Left lung (tissue), 10 donors: ENCODE results near the gene GRID1. TPM values are rescaled to one million over a fixed set of nuclear protein-coding genes. Genes with fewer than 3 reads are reported as not detected.
A peak's percentile ranks its signal among the peaks of the same experiment; 100 is the strongest.

ENCODE experiments used
- ATAC-seq: fragments of 200-7000 bp; cut with Tn5 transposase; one replicate; pipeline ENCODE4 v1.9.1; 2020; ENCODE audit warnings: moderate library complexity
- DNase-seq, 4 donors: peaks; one replicate each; pipeline ENCODE4 v3.0.0-alpha.2; 2013 to 2020
- H3K27ac ChIP-seq, 2 donors: fragments of 200-600 bp; sonication (generic) in 1 of 2; one replicate each; pipeline versions ENCODE4 v1.5.0 to v1.8.0; 2020 to 2021
- H3K27me3 ChIP-seq, 2 donors: fragments of 200-600 bp; sonication (generic) in 1 of 2; one replicate each; pipeline versions ENCODE4 v1.5.0 to v1.8.0; 2020 to 2021
- H3K36me3 ChIP-seq, 2 donors: fragments of 200-600 bp; sonication (generic) in 1 of 2; one replicate each; pipeline versions ENCODE4 v1.5.0 to v1.8.0; 2020 to 2021
- H3K4me1 ChIP-seq, 2 donors: fragments of 200-600 bp; one replicate each; pipeline ENCODE4 v1.8.0; 2021
- H3K4me3 ChIP-seq, 2 donors: fragments of 200-600 bp; sonication (generic) in 1 of 2; one replicate each; pipeline versions ENCODE4 v1.5.0 to v1.8.0; 2020 to 2021; ENCODE audit warnings: mild to moderate bottlenecking in 1 of 2
- H3K9me3 ChIP-seq, 2 donors: fragments of 200-600 bp; sonication (generic) in 1 of 2; one replicate each; pipeline versions ENCODE4 v1.5.0 to v1.8.0; 2020 to 2021
- CTCF ChIP-seq, 2 donors: fragments of 200-600 bp; sonication (generic) in 1 of 2; IDR thresholded peaks; one replicate each; pipeline versions ENCODE4 v1.5.0 to v1.8.0; 2021; ENCODE audit warnings: antibody characterized with exemption in 2 of 2
- intact Hi-C, 2 donors: fragments of 100-400 bp; cut with DNase I; formaldehyde crosslinking; loops; one replicate each; pipeline versions ENCODE4 v1.11.2 to v1.14.2; 2022
- polyA plus RNA-seq, 6 donors: library from polyadenylated mRNA; unstranded; fragments of 120-200 nt; gene quantifications; one replicate each; pipeline ENCODE4 v1.2.1, GENCODE V29; 2013; ENCODE audit not compliant: insufficient read length in 6 of 6
- total RNA-seq, 2 donors: library from RNA; stranded (reverse); fragmentation: NEBNext Ultra II Directional; extraction: Animal tissue kit (Norgen Biotek cat#: 25700); gene quantifications; one replicate each; pipeline ENCODE4 v1.2.1, GENCODE V29; 2021
- donor health status: DM: no; HTN: yes; CAD: no.
- donor health status: DM: no; HTN: no; CAD: no.

GRID1 gene
- total and polyA plus RNA-seq, 8 donors = 0.81 to 2.6 (median 1.2) TPM

GRCh38 chr10:86226016-86226415, 140.6 kb downstream of the GRID1 start:
- Histone ChIP-seq H3K27ac (no peak overlapping the region), H3K4me1 (no peaks in the 10 kb centered on the region), H3K27me3 (no peaks in the 10 kb centered on the region), H3K9me3 (no peaks in the 10 kb centered on the region), H3K4me3 (no peak overlapping the region), H3K36me3 (no peaks in the 10 kb centered on the region)
- ATAC-seq = no peak
- TF ChIP-seq CTCF (IDR thresholded peaks at IDR 0.05) = no peak
- DNase-seq = no peak
- intact Hi-C loops = no loop called here

- DNase-seq = peak in 1 of 4 donors; percentile 13
- peak; percentile 55 for ATAC-seq
- Histone ChIP-seq H3K36me3 (no peaks in the 10 kb centered on the region), H3K4me1 (no peaks in the 10 kb centered on the region), H3K27me3 (no peaks in the 10 kb centered on the region), H3K9me3 (no peaks in the 10 kb centered on the region), H3K4me3 (no peak overlapping the region), H3K27ac (no peak overlapping the region)
- no peak for TF ChIP-seq CTCF (IDR thresholded peaks at IDR 0.05)
- intact Hi-C loops = no loop called here
These were observed 141.4 kb downstream of the GRID1 start for GRCh38 chr10:86225103-86225782.

- Histone ChIP-seq H3K4me1 (no peaks in the 10 kb centered on the region), H3K27me3 (no peaks in the 10 kb centered on the region), H3K4me3 (no peak overlapping the region), H3K9me3 (no peaks in the 10 kb centered on the region), H3K36me3 (no peaks in the 10 kb centered on the region), H3K27ac (no peak overlapping the region)
- no peak for ATAC-seq
- TF ChIP-seq CTCF (IDR thresholded peaks at IDR 0.05) = no peak
- DNase-seq = peak in 1 of 4 donors; percentile 18
- intact Hi-C loops = no loop called here
These were observed 142.1 kb downstream of the GRID1 start for GRCh38 chr10:86224354-86225102.

- intact Hi-C loops = no loop called here
These were observed 143.3 kb downstream of the GRID1 start for GRCh38 chr10:86223256-86223655.

More at GRCh38 chr10:86223256-86223655, 143.3 kb downstream of the GRID1 start:
- no peaks in the 10 kb centered on the region for H3K27me3 ChIP-seq
- no peaks in the 10 kb centered on the region for H3K36me3 ChIP-seq
- no peak overlapping the region for H3K27ac ChIP-seq
- DNase-seq (no peak), ATAC-seq (no peak)
- no peak overlapping the region for H3K4me3 ChIP-seq
- no peak for TF ChIP-seq CTCF (IDR thresholded peaks at IDR 0.05)
- H3K9me3 ChIP-seq = no peaks in the 10 kb centered on the region
- H3K4me1 ChIP-seq = no peaks in the 10 kb centered on the region
